Measurements from ENCODE around the gene CAPN1. TPM values are rescaled to one million over a fixed set of nuclear protein-coding genes. Genes with fewer than 3 reads are reported as not detected.
"Not testable (repeated sequence)": the region's sequence is repeated elsewhere in the genome, so short reads cannot be mapped to it uniquely, and the experiment has no call there.

Gene CAPN1
- total RNA-seq, 1 donor = 164 TPM

DNA sequence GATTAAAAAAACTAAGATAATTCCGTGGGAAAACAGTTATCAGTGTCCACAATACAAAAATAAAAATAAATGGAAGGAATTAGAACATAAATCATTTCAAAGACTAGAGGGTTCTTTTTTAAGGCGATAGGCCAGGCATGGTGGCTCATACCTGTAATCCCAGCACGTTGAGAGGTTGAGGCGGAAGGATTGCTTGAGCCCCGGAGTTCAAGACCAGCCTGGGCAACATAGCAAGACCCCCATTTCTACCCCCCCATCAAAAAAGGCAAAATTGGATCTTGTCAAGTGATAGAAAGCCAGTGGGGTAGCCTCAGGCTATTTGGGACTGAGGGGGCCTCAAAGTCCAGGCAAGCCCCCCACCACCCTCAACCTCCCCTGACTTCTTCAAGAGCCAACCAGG, 59.4 kb downstream of the CAPN1 start:
- TF ChIP-seq, protein P1, sequence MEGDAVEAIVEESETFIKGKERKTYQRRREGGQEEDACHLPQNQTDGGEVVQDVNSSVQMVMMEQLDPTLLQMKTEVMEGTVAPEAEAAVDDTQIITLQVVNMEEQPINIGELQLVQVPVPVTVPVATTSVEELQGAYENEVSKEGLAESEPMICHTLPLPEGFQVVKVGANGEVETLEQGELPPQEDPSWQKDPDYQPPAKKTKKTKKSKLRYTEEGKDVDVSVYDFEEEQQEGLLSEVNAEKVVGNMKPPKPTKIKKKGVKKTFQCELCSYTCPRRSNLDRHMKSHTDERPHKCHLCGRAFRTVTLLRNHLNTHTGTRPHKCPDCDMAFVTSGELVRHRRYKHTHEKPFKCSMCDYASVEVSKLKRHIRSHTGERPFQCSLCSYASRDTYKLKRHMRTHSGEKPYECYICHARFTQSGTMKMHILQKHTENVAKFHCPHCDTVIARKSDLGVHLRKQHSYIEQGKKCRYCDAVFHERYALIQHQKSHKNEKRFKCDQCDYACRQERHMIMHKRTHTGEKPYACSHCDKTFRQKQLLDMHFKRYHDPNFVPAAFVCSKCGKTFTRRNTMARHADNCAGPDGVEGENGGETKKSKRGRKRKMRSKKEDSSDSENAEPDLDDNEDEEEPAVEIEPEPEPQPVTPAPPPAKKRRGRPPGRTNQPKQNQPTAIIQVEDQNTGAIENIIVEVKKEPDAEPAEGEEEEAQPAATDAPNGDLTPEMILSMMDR (IDR thresholded peaks at IDR 0.05; ENCODE audit: insufficient read depth, low read length) = no peak
- H3K4me3 ChIP-seq (ENCODE audit: low read depth, low read length) = no peak overlapping the region
- DNase-seq (ENCODE audit: low read depth) = no peak

DNA sequence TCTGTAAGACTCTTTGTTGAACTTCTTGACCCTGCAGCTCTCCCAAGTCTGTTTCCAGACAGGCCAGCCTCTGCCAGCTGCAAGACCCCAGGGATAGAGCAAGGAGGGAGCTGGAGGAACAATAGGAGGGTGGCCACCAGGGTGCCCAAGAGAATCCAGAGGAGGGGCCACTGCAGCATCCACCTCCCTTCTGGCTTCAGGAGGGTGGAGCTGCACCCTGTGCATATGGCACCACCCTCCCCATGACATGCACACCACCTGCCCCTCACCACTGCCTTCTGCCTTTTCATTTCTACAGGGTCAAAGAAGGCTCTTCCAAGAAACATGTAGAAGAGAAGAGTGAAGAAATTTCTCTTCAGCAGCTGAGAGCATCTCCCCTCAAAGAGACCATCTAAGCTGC, 60.0 kb downstream of the CAPN1 start:
- TF ChIP-seq, protein P1 (IDR thresholded peaks at IDR 0.05; ENCODE audit: insufficient read depth, low read length) = no peak
- no peak overlapping the region for H3K4me3 ChIP-seq (ENCODE audit: low read depth, low read length)
- DNase-seq (ENCODE audit: low read depth) = no peak

DNA sequence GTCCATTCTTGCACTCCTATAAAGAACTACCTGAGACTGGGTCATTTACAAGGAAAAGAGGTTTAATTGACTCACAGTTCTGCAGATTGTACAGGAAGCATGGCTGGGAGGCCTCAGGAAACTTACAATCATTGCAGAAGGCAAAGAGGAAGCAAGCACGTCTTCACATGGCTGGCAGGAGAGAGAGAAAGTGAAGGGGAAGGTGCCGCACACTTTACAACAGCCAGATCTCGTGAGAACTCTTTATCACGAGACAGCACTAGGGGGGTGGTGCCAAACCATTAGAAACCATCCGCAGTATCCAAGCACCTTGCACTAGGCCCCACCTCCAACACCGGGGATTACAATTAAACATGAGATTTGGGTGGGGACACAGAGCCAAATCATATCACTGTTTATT, 60.7 kb downstream of the CAPN1 start:
- DNase-seq (ENCODE audit: low read depth) = no peak
- no peak overlapping the region for H3K4me3 ChIP-seq (ENCODE audit: low read depth, low read length)
- TF ChIP-seq, protein P1 (IDR thresholded peaks at IDR 0.05; ENCODE audit: insufficient read depth, low read length) = no peak

DNA sequence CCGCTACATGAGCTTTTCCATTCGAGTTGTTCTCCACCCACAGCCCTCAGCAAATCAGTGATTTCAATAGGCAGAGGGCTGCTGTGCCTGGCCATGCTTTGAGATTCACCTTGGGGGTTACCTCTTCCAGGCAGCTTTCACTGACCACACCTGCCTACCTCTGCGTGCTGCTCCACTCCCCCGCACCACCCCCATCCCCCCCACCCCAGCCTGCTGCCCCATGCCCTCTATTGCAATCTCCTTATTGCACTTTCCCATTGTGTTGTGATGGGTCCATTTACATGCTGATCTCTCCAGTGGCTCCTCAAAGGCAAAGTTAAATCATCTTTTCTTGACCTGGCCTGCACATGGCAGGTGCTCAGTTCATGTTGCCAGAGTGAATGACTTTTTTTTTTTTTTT, 62.1 kb downstream of the CAPN1 start:
- DNase-seq (ENCODE audit: low read depth) = no peak
- TF ChIP-seq, protein P1 (IDR thresholded peaks at IDR 0.05; ENCODE audit: insufficient read depth, low read length) = no peak
- no peak overlapping the region for H3K4me3 ChIP-seq (ENCODE audit: low read depth, low read length)

DNA sequence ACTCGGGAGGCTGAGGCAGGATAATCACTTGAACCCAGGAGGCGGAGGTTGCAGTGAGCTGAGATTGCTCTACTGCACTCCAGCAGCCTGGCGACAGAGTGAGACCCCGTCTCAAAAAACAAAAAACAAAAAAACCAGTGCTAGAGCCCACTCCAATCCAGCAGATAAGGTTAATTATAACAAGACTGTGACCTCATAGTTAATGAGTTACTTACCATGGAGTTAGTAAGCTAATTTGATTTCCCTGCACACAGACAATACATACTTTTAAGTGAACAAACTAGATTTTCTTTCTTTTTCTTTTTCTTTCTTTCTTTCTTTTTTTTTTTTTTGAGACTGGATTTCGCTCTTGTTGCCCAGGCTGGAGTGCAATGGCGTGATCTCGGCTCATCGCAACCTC, 63.3 kb downstream of the CAPN1 start:
- not testable (repeated sequence) for H3K4me3 ChIP-seq (ENCODE audit: low read depth, low read length); DNase-seq (ENCODE audit: low read depth)

DNA sequence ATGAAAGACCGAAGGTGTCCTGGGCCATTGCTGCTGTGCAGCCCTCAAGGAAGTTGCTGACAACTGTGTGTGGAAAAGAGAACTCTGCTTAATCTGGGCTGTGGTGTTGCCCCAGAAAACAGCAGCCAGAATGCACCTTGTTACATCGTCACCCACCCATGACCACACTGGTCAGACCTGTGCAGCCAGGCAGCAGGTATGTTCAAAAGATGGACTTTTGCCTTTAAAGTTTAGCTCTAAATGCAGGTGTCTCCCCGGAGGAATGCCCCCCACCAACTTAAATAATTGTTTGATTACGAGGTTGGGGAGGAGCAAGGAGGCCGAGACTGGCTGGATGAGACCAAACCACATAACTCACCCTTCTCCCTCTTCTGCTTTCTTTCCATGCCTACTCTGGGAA, 64.8 kb downstream of the CAPN1 start:
- TF ChIP-seq, protein P1 (IDR thresholded peaks at IDR 0.05; ENCODE audit: insufficient read depth, low read length) = no peak
- DNase-seq (ENCODE audit: low read depth) = no peak
- H3K4me3 ChIP-seq (ENCODE audit: low read depth, low read length) = no peak overlapping the region

DNA sequence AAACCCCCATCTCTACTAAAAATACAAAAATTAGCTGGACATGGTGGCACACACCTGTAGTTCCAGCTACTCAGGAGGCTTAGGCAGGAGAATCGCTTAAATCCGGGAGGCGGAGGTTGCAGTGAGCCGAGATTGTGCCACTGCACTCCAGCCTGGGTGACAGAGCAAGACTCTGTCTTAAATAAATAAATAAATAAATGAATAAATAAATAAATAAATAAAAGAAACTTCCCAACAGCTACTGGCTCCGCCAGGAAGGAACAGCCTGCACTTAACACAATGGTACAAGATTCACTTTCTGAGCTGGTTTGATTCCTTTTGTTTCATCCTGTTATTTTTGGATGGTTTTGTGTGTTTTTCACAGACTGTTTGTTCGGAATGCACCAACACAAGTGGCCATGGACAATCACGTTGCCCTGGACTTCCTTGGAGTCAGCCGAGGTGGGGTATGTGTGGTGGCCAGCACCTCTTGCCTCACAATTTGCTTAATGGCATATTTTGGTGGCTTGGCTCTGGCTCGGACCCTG, 66.5 kb downstream of the CAPN1 start:
- DNase-seq (ENCODE audit: low read depth) = not testable (repeated sequence)

DNA sequence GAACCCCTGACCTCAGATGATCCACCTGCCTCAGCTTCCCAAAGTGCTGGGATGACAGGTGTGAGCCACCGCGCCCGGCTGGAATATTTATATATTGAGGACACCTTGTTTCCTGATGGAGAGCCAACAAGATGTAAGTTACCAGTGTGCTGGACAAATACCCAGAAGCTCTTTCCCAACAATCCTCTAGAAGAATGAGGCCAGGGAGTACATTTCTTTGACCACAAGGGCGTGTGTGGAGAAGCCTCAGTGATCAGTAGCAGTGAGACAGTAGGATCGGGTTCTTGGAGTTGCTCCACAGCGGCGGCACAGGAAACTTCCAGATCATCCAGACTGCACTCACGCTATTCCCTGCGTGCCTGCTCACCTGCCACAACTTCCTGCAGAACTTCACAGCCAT, 69.7 kb downstream of the CAPN1 start:
- no peak for DNase-seq (ENCODE audit: low read depth)

More for the DNA sequence above, 66.5 kb downstream of the CAPN1 start:
- not testable (repeated sequence) for H3K4me3 ChIP-seq (ENCODE audit: low read depth, low read length)

More for the DNA sequence above, 69.7 kb downstream of the CAPN1 start:
- TF ChIP-seq, protein P1 (IDR thresholded peaks at IDR 0.05; ENCODE audit: insufficient read depth, low read length) = no peak
- no peak overlapping the region for H3K4me3 ChIP-seq (ENCODE audit: low read depth, low read length)

All from fibroblast of the aortic adventitia (primary cell).